ENCODE results near the gene LRCH1. TPM values are rescaled to one million over a fixed set of nuclear protein-coding genes. Genes with fewer than 3 reads are reported as not detected.

LRCH1 gene
- total and polyA plus RNA-seq, 2 experiments from 2014 or later: 3.9 to 9.2 TPM

- no peaks in the 10 kb centered on the region for H3F3A ChIP-seq (replicated peaks; ENCODE audit: low read depth)
- no peak overlapping the region for H3K4me3 ChIP-seq
- H3K27ac ChIP-seq (ENCODE audit: low read depth): no peak overlapping the region
- H3K36me3 ChIP-seq (ENCODE audit: insufficient read depth): no peaks in the 10 kb centered on the region
- no peaks in the 10 kb centered on the region for H3K9me3 Mint-ChIP-seq
- H3K36me3 Mint-ChIP-seq (ENCODE audit: low read depth): no peaks in the 10 kb centered on the region
- H3K27me3 Mint-ChIP-seq (ENCODE audit: insufficient read depth, low read depth, poor library complexity): no peaks in the 10 kb centered on the region
- no peak overlapping the region for H3K4me2 ChIP-seq
- no peaks in the 10 kb centered on the region for H3K27me3 ChIP-seq (ENCODE audit: insufficient read depth)
- H3K27ac Mint-ChIP-seq: no peak overlapping the region
- no peak overlapping the region for H2AFZ ChIP-seq
- no peak for DNase-seq (ENCODE audit: low spot score)
- H4K20me1 ChIP-seq (replicated peaks; ENCODE audit: insufficient read depth): peaks cover 7% of the 10 kb centered on the region; the same call in 1 of the 2 replicates
- H3K9me2 ChIP-seq (ENCODE audit: insufficient read depth): no peaks in the 10 kb centered on the region
- H3K4me1 ChIP-seq (ENCODE audit: insufficient read depth): peaks cover 9% of the 10 kb centered on the region
- no peak for ATAC-seq
- no peak overlapping the region for H3K4me3 Mint-ChIP-seq
- peaks cover 23% of the 10 kb centered on the region for H3K4me1 Mint-ChIP-seq
- peaks cover 58% of the 10 kb centered on the region for H3K79me2 ChIP-seq (replicated peaks; ENCODE audit: insufficient read depth)
- TF ChIP-seq NANOG (IDR thresholded peaks at IDR 0.05; ENCODE audit: borderline replicate concordance): no peak
Measured at GRCh38 chr13:46592385-46592784, 39.4 kb downstream of the LRCH1 start.

GRCh38 chr13:46593398-46593797 is 40.4 kb downstream of the LRCH1 start:
- Histone ChIP-seq H3K79me2 (replicated peaks; ENCODE audit: insufficient read depth) (peaks cover 50% of the 10 kb centered on the region), H3F3A (replicated peaks; ENCODE audit: low read depth) (no peaks in the 10 kb centered on the region), H2AFZ (no peak overlapping the region), H3K27ac (ENCODE audit: low read depth) (no peak overlapping the region), H3K4me3 (no peak overlapping the region), H3K9me2 (ENCODE audit: insufficient read depth) (no peaks in the 10 kb centered on the region), H3K4me2 (no peak overlapping the region), H3K36me3 (ENCODE audit: insufficient read depth) (no peaks in the 10 kb centered on the region), H4K20me1 (replicated peaks; ENCODE audit: insufficient read depth) (peaks cover 7% of the 10 kb centered on the region; the same call in 1 of the 2 replicates), H3K4me1 (ENCODE audit: insufficient read depth) (peaks cover 9% of the 10 kb centered on the region), H3K27me3 (ENCODE audit: insufficient read depth) (no peaks in the 10 kb centered on the region)
- no peaks in the 10 kb centered on the region for H3K27me3 Mint-ChIP-seq (ENCODE audit: insufficient read depth, low read depth, poor library complexity)
- no peaks in the 10 kb centered on the region for H3K36me3 Mint-ChIP-seq (ENCODE audit: low read depth)
- H3K9me3 Mint-ChIP-seq: no peaks in the 10 kb centered on the region
- H3K4me1 Mint-ChIP-seq: peaks cover 23% of the 10 kb centered on the region
- no peak overlapping the region for H3K27ac Mint-ChIP-seq
- DNase-seq (ENCODE audit: low spot score) (no peak), ATAC-seq (peak; percentile 53)
- no peak for TF ChIP-seq EZH2phosphoT487 (IDR thresholded peaks at IDR 0.05; ENCODE audit: unreplicated experiment)
- TF ChIP-seq, protein P1, sequence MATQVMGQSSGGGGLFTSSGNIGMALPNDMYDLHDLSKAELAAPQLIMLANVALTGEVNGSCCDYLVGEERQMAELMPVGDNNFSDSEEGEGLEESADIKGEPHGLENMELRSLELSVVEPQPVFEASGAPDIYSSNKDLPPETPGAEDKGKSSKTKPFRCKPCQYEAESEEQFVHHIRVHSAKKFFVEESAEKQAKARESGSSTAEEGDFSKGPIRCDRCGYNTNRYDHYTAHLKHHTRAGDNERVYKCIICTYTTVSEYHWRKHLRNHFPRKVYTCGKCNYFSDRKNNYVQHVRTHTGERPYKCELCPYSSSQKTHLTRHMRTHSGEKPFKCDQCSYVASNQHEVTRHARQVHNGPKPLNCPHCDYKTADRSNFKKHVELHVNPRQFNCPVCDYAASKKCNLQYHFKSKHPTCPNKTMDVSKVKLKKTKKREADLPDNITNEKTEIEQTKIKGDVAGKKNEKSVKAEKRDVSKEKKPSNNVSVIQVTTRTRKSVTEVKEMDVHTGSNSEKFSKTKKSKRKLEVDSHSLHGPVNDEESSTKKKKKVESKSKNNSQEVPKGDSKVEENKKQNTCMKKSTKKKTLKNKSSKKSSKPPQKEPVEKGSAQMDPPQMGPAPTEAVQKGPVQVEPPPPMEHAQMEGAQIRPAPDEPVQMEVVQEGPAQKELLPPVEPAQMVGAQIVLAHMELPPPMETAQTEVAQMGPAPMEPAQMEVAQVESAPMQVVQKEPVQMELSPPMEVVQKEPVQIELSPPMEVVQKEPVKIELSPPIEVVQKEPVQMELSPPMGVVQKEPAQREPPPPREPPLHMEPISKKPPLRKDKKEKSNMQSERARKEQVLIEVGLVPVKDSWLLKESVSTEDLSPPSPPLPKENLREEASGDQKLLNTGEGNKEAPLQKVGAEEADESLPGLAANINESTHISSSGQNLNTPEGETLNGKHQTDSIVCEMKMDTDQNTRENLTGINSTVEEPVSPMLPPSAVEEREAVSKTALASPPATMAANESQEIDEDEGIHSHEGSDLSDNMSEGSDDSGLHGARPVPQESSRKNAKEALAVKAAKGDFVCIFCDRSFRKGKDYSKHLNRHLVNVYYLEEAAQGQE (IDR thresholded peaks at IDR 0.05; ENCODE audit: unreplicated experiment): no peak
- TF ChIP-seq CREB1 (CRISPR knock-in tag; IDR thresholded peaks at IDR 0.05; ENCODE audit: low read depth): no peak
- TF ChIP-seq ZNF331 (CRISPR knock-in tag; IDR thresholded peaks at IDR 0.05; ENCODE audit: low read depth): no peak
- TF ChIP-seq, protein P2, sequence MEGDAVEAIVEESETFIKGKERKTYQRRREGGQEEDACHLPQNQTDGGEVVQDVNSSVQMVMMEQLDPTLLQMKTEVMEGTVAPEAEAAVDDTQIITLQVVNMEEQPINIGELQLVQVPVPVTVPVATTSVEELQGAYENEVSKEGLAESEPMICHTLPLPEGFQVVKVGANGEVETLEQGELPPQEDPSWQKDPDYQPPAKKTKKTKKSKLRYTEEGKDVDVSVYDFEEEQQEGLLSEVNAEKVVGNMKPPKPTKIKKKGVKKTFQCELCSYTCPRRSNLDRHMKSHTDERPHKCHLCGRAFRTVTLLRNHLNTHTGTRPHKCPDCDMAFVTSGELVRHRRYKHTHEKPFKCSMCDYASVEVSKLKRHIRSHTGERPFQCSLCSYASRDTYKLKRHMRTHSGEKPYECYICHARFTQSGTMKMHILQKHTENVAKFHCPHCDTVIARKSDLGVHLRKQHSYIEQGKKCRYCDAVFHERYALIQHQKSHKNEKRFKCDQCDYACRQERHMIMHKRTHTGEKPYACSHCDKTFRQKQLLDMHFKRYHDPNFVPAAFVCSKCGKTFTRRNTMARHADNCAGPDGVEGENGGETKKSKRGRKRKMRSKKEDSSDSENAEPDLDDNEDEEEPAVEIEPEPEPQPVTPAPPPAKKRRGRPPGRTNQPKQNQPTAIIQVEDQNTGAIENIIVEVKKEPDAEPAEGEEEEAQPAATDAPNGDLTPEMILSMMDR (conservative IDR thresholded peaks at IDR 0.05; ENCODE audit: low read depth in 2 of 2): no peak
- TF ChIP-seq JUNB (IDR thresholded peaks at IDR 0.05; ENCODE audit: unreplicated experiment): no peak
- TF ChIP-seq NANOG (IDR thresholded peaks at IDR 0.05; ENCODE audit: borderline replicate concordance): no peak
- TF ChIP-seq STAT1 (IDR thresholded peaks at IDR 0.05; ENCODE audit: unreplicated experiment): no peak
- TF ChIP-seq, protein P3, sequence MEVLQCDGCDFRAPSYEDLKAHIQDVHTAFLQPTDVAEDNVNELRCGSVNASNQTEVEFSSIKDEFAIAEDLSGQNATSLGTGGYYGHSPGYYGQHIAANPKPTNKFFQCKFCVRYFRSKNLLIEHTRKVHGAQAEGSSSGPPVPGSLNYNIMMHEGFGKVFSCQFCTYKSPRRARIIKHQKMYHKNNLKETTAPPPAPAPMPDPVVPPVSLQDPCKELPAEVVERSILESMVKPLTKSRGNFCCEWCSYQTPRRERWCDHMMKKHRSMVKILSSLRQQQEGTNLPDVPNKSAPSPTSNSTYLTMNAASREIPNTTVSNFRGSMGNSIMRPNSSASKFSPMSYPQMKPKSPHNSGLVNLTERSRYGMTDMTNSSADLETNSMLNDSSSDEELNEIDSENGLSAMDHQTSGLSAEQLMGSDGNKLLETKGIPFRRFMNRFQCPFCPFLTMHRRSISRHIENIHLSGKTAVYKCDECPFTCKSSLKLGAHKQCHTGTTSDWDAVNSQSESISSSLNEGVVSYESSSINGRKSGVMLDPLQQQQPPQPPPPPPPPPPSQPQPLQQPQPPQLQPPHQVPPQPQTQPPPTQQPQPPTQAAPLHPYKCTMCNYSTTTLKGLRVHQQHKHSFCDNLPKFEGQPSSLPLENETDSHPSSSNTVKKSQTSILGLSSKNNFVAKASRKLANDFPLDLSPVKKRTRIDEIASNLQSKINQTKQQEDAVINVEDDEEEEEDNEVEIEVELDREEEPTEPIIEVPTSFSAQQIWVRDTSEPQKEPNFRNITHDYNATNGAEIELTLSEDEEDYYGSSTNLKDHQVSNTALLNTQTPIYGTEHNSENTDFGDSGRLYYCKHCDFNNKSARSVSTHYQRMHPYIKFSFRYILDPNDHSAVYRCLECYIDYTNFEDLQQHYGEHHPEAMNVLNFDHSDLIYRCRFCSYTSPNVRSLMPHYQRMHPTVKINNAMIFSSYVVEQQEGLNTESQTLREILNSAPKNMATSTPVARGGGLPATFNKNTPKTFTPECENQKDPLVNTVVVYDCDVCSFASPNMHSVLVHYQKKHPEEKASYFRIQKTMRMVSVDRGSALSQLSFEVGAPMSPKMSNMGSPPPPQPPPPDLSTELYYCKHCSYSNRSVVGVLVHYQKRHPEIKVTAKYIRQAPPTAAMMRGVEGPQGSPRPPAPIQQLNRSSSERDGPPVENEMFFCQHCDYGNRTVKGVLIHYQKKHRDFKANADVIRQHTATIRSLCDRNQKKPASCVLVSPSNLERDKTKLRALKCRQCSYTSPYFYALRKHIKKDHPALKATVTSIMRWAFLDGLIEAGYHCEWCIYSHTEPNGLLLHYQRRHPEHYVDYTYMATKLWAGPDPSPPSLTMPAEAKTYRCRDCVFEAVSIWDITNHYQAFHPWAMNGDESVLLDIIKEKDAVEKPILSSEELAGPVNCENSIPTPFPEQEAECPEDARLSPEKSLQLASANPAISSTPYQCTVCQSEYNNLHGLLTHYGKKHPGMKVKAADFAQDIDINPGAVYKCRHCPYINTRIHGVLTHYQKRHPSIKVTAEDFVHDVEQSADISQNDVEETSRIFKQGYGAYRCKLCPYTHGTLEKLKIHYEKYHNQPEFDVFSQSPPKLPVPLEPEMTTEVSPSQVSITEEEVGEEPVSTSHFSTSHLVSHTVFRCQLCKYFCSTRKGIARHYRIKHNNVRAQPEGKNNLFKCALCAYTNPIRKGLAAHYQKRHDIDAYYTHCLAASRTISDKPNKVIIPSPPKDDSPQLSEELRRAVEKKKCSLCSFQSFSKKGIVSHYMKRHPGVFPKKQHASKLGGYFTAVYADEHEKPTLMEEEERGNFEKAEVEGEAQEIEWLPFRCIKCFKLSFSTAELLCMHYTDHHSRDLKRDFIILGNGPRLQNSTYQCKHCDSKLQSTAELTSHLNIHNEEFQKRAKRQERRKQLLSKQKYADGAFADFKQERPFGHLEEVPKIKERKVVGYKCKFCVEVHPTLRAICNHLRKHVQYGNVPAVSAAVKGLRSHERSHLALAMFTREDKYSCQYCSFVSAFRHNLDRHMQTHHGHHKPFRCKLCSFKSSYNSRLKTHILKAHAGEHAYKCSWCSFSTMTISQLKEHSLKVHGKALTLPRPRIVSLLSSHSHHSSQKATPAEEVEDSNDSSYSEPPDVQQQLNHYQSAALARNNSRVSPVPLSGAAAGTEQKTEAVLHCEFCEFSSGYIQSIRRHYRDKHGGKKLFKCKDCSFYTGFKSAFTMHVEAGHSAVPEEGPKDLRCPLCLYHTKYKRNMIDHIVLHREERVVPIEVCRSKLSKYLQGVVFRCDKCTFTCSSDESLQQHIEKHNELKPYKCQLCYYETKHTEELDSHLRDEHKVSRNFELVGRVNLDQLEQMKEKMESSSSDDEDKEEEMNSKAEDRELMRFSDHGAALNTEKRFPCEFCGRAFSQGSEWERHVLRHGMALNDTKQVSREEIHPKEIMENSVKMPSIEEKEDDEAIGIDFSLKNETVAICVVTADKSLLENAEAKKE (CRISPR knock-in tag; IDR thresholded peaks at IDR 0.05): no peak
- TF ChIP-seq POLR2AphosphoS5 (IDR thresholded peaks at IDR 0.05; ENCODE audit: low read depth): no peak
- H3K4me3 Mint-ChIP-seq: no peak overlapping the region
